IMR-90 (cell line): Measurements from ENCODE around the gene S100A12. TPM values are rescaled to one million over a fixed set of nuclear protein-coding genes. Genes with fewer than 3 reads are reported as not detected.
A peak's percentile ranks its signal among the peaks of the same experiment; 100 is the strongest.

Experiments used
- ATAC-seq: fragments of 200-7000 bp; cut with Tn5 transposase; 2 replicates; pipeline ENCODE4 v1.9.1; 2020; ENCODE audit warnings: low read depth, mild to moderate bottlenecking, moderate library complexity
- Bru-seq: library from RNA; stranded (reverse); fragments of 400-500 nt; gene quantifications from one replicate; lab custom pipeline; 2021; lab: Mats Ljungman, UMichigan
- BruChase-seq, 2 experiments: library from RNA; stranded (reverse); fragments of 400-500 nt; gene quantifications; one replicate each; lab custom pipeline; 2021; lab: Mats Ljungman, UMichigan
- BruUV-seq: library from RNA; stranded (reverse); fragments of 400-500 nt; replicated peaks from 2 replicates; lab custom pipeline; 2021; lab: Mats Ljungman, UMichigan
- CTCF ChIA-PET: fragments of 300-600 bp; formaldehyde crosslinking; extraction: SDS; loops from one replicate; lab custom pipeline; 2021; ENCODE audit warnings: antibody characterized with exemption; lab: Yijun Ruan, JAX
- POLR2A ChIA-PET: fragments of 300-600 bp; sonication (Branson Sonifier 250); formaldehyde crosslinking; loops from one replicate; lab custom pipeline; 2022; ENCODE audit warnings: antibody characterized with exemption; ENCODE audit not compliant: unreplicated experiment; lab: Charles Lee
- DNase-seq: peaks from one replicate; pipeline ENCODE4 v3.0.0; 2013
- H2AFZ ChIP-seq: replicated peaks from 2 replicates; pipeline ENCODE3; 2013; ENCODE audit warnings: low read length, mild to moderate bottlenecking; ENCODE audit not compliant: poor library complexity
- H2AK5ac ChIP-seq: 2 replicates; pipeline ENCODE4 v1.6.1; 2013; ENCODE audit warnings: low read depth, low read length, inconsistent platforms
- H2AK9ac ChIP-seq: replicated peaks from 2 replicates; pipeline ENCODE3; 2013; ENCODE audit warnings: mild to moderate bottlenecking, low read depth, low read length, moderate library complexity; ENCODE audit not compliant: poor library complexity
- H2BK120ac ChIP-seq: 2 replicates; pipeline ENCODE4 v1.6.1; 2013; ENCODE audit warnings: low read depth, low read length, inconsistent platforms
- H2BK15ac ChIP-seq: 3 replicates; pipeline ENCODE4 v1.6.1; 2013; ENCODE audit warnings: low read depth, low read length, inconsistent platforms
- H2BK20ac ChIP-seq: 2 replicates; pipeline ENCODE4 v1.6.1; 2013; ENCODE audit warnings: low read depth, mild to moderate bottlenecking, inconsistent platforms, low read length, moderate library complexity
- H2BK5ac ChIP-seq: 2 replicates; pipeline ENCODE4 v1.6.1; 2013; ENCODE audit warnings: mild to moderate bottlenecking, low read depth, low read length, inconsistent platforms; ENCODE audit not compliant: poor library complexity, severe bottlenecking
- H3K14ac ChIP-seq: replicated peaks from 2 replicates; pipeline ENCODE4 v1.6.1; 2013; ENCODE audit warnings: low read depth, low read length, inconsistent platforms
- H3K18ac ChIP-seq: 2 replicates; pipeline ENCODE4 v1.6.1; 2013; ENCODE audit warnings: low read depth, low read length, control low read depth
- H3K23ac ChIP-seq: 2 replicates; pipeline ENCODE4 v1.6.1; 2013; ENCODE audit warnings: low read depth, low read length, inconsistent platforms
- H3K27ac ChIP-seq: 2 replicates; pipeline ENCODE4 v1.5.1; 2013; ENCODE audit warnings: mild to moderate bottlenecking, control low read depth, low read length; ENCODE audit not compliant: insufficient read depth
- H3K27me3 ChIP-seq: 2 replicates; pipeline ENCODE4 v1.6.1; 2013; ENCODE audit warnings: low read length; ENCODE audit not compliant: control insufficient read depth, insufficient read depth
- H3K36me3 ChIP-seq: 2 replicates; pipeline ENCODE4 v1.6.1; 2013; ENCODE audit warnings: low read length, mixed read lengths; ENCODE audit not compliant: control insufficient read depth, insufficient read depth
- H3K4ac ChIP-seq: 2 replicates; pipeline ENCODE4 v1.6.1; 2013; ENCODE audit warnings: low read depth, low read length, inconsistent platforms
- H3K4me1 ChIP-seq: 2 replicates; pipeline ENCODE4 v1.6.1; 2013; ENCODE audit warnings: low read length, mixed read lengths; ENCODE audit not compliant: control insufficient read depth, insufficient read depth
- H3K4me2 ChIP-seq: 2 replicates; pipeline ENCODE4 v1.6.1; 2013; ENCODE audit warnings: low read depth, mild to moderate bottlenecking, control low read depth, low read length, moderate library complexity
- H3K4me3 ChIP-seq: 2 replicates; pipeline ENCODE4 v1.5.1; 2013; ENCODE audit warnings: low read depth, mild to moderate bottlenecking, control low read depth, low read length, moderate library complexity; ENCODE audit not compliant: insufficient read depth
- H3K56ac ChIP-seq: 2 replicates; pipeline ENCODE4 v1.6.1; 2013; ENCODE audit warnings: low read length, inconsistent platforms; ENCODE audit not compliant: insufficient read depth; ENCODE audit errors: extremely low read depth
- H3K79me1 ChIP-seq, 2 experiments: 2 replicates each; pipeline ENCODE4 v1.6.1; 2013; ENCODE audit warnings: low read length in 2 of 2, inconsistent platforms in 1 of 2, low read depth in 1 of 2
- H3K9ac ChIP-seq: 2 replicates; pipeline ENCODE4 v1.6.1; 2013; ENCODE audit warnings: low read depth, low read length, control low read depth
- H3K9me1 ChIP-seq: 2 replicates; pipeline ENCODE4 v1.6.1; 2013; ENCODE audit warnings: low read length, inconsistent platforms; ENCODE audit not compliant: insufficient read depth
- H3K9me3 ChIP-seq: 2 replicates; pipeline ENCODE4 v1.6.1; 2013; ENCODE audit warnings: low read length; ENCODE audit not compliant: control insufficient read depth, insufficient read depth
- H4K20me1 ChIP-seq: 2 replicates; pipeline ENCODE4 v1.6.1; 2013; ENCODE audit warnings: low read length, inconsistent platforms; ENCODE audit not compliant: insufficient read depth
- H4K5ac ChIP-seq: 2 replicates; pipeline ENCODE4 v1.6.1; 2013; ENCODE audit warnings: mild to moderate bottlenecking, low read depth, low read length, control low read depth
- H4K8ac ChIP-seq, 2 experiments: 2 replicates each; pipeline ENCODE4 v1.6.1; 2013; ENCODE audit warnings: low read depth in 2 of 2, low read length in 2 of 2, control low read depth in 1 of 2, inconsistent platforms in 1 of 2
- H4K91ac ChIP-seq: 2 replicates; pipeline ENCODE4 v1.6.1; 2013; ENCODE audit warnings: low read depth, low read length, inconsistent platforms; ENCODE audit not compliant: insufficient read depth
- CEBPB ChIP-seq: IDR thresholded peaks from 2 replicates; pipeline ENCODE4 v1.6.1; 2012; ENCODE audit warnings: low read depth, low read length, improper control_type of control experiment
- MXI1 ChIP-seq: IDR thresholded peaks from 2 replicates; pipeline ENCODE4 v1.6.1; 2012; ENCODE audit warnings: low read depth, mild to moderate bottlenecking, low read length, moderate library complexity, borderline replicate concordance
- SMC3 ChIP-seq: fragments of 150-350 bp; IDR thresholded peaks from 2 replicates; pipeline ENCODE4 v1.6.1; 2016; ENCODE audit warnings: low read depth, mild to moderate bottlenecking, antibody characterized with exemption, low read length, moderate library complexity
- WGBS, 2 experiments: methylation state at CpG; one replicate each; pipeline versions ENCODE4 v1.1.5 to v1.1.7; 2013; ENCODE audit warnings: missing lambda C conversion rate in 2 of 2; ENCODE audit not compliant: insufficient read length in 1 of 2; ENCODE audit errors: extremely low coverage in 2 of 2; 5-methylcytosine and 5-hydroxymethylcytosine counted together
- dilution Hi-C: fragments of 300-500 bp; cut with HindIII; formaldehyde crosslinking; loops from one replicate; pipeline ENCODE4 v1.14.3; 2018; ENCODE audit warnings: low sequenced_read_pairs; ENCODE audit not compliant: unreplicated experiment
- in situ Hi-C: fragments of 300-500 bp; cut with MboI; formaldehyde crosslinking; loops from 3 replicates; pipeline ENCODE4 v1.14.3; 2019; ENCODE audit warnings: low sequenced_read_pairs, inconsistent platforms, mixed read lengths
- intact Hi-C: fragments of 100-400 bp; cut with micrococcal nuclease; formaldehyde crosslinking; loops from 2 replicates; pipeline ENCODE4 v1.10.0; 2022
- long read RNA-seq: library from polyadenylated mRNA; unstranded; transcript quantifications from one replicate; pipeline ENCODE4 v2.0.0, GENCODE V29; 2021; ENCODE audit not compliant: unreplicated experiment
- polyA plus RNA-seq, 3 experiments: library from polyadenylated mRNA; depleted of rRNA; stranded (reverse); fragments of >200 nt; gene quantifications; 2 replicates each; pipeline ENCODE4 v1.2.3, GENCODE V29; 2012; ENCODE audit warnings: low replicate concordance in 1 of 3
- total RNA-seq: library from RNA; depleted of rRNA; stranded (reverse); fragments of >200 nt; gene quantifications from 2 replicates; pipeline ENCODE4 v1.2.3, GENCODE V29; 2012; rRNA removed
- TF ChIP-seq, protein P1 (sequence below): fragments of 150-350 bp; IDR thresholded peaks from 2 replicates; pipeline ENCODE4 v1.6.1; 2017; ENCODE audit warnings: mild to moderate bottlenecking, antibody characterized with exemption, low read length, low read depth

S100A12 gene
- total RNA-seq, result not detected in 2 replicates
- not detected in 2 replicates for polyA plus RNA-seq (2012; rRNA removed)
- not detected in 2 replicates for polyA plus RNA-seq (2012; cell fraction: cytosol; rRNA removed)
- not detected in 2 replicates for polyA plus RNA-seq (2012; cell fraction: nucleus; rRNA removed; ENCODE audit: low replicate concordance)
- Bru-seq, nascent RNA, result not detected
- BruChase-seq, experiment 1, labeled RNA remaining after a 6-hour chase, result not detected
- not detected for BruChase-seq, experiment 2, labeled RNA remaining after a 2-hour chase
- long read RNA-seq, result 0 reads

DNA sequence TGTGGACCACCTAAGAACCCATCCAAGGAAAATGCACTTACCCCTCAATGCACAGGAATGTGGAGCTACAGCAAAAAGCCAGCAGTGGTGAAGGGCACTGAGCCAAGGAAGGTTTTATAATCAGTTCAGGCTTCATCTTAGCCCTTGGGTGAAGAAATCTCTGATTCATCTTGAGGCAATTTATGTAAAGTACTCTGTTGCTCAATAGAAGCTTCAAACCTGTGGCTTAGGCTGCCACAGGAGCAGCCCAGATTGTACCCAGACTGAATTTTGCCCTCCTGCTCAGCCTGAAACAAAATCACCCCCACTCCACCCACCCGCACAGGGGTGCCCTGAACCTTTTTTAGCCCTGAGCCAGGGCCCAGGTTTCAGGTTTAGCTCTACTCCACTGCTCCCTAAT lies at the start of gene S100A12:
Gene S100A12, minus strand, starts transcription at position 111 of the 400 bp plus-strand sequence. CDS start 1,029 bp downstream, outside the sequence.
- Histone ChIP-seq H2BK20ac (no peak within 1 kb of the TSS), H3K9ac (no peak within 1 kb of the TSS), H2AFZ (peak within 1 kb of the TSS; percentile 66), H3K4me1 (no peaks in the 10 kb centered on the region), H3K9me1 (no peaks in the 10 kb centered on the region), H3K79me1 (no peaks in the 10 kb centered on the region), H2BK5ac (no peak within 1 kb of the TSS), H3K4ac (no peak within 1 kb of the TSS), H4K5ac (no peak within 1 kb of the TSS), H4K20me1 (no peaks in the 10 kb centered on the region), H3K14ac (no peak within 1 kb of the TSS), H3K56ac (no peak within 1 kb of the TSS), H3K9me3 (no peaks in the 10 kb centered on the region), H2BK15ac (no peak within 1 kb of the TSS), H3K23ac (no peak within 1 kb of the TSS), H4K91ac (no peak within 1 kb of the TSS), H4K8ac (no peak within 1 kb of the TSS), H3K27me3 (peaks cover 2% of the 10 kb centered on the region; the same call in 1 of the 2 replicates), H3K4me3 (no peak within 1 kb of the TSS), H3K36me3 (no peaks in the 10 kb centered on the region), H3K4me2 (no peak within 1 kb of the TSS), H2AK9ac (no peak within 1 kb of the TSS), H3K18ac (no peak within 1 kb of the TSS), H3K27ac (no peak within 1 kb of the TSS), H2AK5ac (no peak within 1 kb of the TSS), H2BK120ac (no peak within 1 kb of the TSS)
- in situ Hi-C loops (no loop called here), intact Hi-C loops (no loop called here), dilution Hi-C loops (no loop called here)
- ChIA-PET CTCF (no interaction called here), POLR2A (no interaction called here)
- WGBS, 2 experiments, result no CpG with 5 or more reads among the region's 1 CpG
- peak; percentile 54 for ATAC-seq
- peak; percentile 70 for DNase-seq
- no peak for TF ChIP-seq MXI1
- TF ChIP-seq SMC3, result no peak
- TF ChIP-seq, protein P1, sequence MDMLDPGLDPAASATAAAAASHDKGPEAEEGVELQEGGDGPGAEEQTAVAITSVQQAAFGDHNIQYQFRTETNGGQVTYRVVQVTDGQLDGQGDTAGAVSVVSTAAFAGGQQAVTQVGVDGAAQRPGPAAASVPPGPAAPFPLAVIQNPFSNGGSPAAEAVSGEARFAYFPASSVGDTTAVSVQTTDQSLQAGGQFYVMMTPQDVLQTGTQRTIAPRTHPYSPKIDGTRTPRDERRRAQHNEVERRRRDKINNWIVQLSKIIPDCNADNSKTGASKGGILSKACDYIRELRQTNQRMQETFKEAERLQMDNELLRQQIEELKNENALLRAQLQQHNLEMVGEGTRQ, result no peak
- peak; percentile 87 for TF ChIP-seq CEBPB
- BruUV-seq, result no TSS peak
